K562 (cell line): Measurements from ENCODE around the gene CORT. TPM values are rescaled to one million over a fixed set of nuclear protein-coding genes. Genes with fewer than 3 reads are reported as not detected.
A peak's percentile ranks its signal among the peaks of the same experiment; 100 is the strongest.

ENCODE experiments used
- DNMT1 ChIP-seq: fragments of 450-650 bp; IDR thresholded peaks from 2 replicates; pipeline ENCODE4 v1.6.1; 2016; ENCODE audit warnings: antibody characterized with exemption, mild to moderate bottlenecking
- FOXA3 ChIP-seq, 2 experiments: fragments of 450-650 bp in 1 of 2; sonication (generic) in 1 of 2; formaldehyde crosslinking; IDR thresholded peaks in 1 of 2; conservative IDR thresholded peaks in 1 of 2; 2 replicates each; pipeline versions ENCODE4 v1.4.0 to v1.8.0; 2020 to 2022; ENCODE audit warnings: mild to moderate bottlenecking in 2 of 2, missing genetic modification reagents in 1 of 2
- HMGN3 ChIP-seq: IDR thresholded peaks from 2 replicates; pipeline ENCODE4 v1.6.1; 2011; ENCODE audit warnings: borderline replicate concordance, low read depth, mild to moderate bottlenecking, mixed read lengths, low read length; ENCODE audit not compliant: insufficient read length; ENCODE audit errors: extremely low read depth
- ILF3 ChIP-seq: fragments of 450-650 bp; IDR thresholded peaks from 2 replicates; pipeline ENCODE4 v1.6.1; 2018; ENCODE audit warnings: antibody characterized with exemption, mild to moderate bottlenecking, moderate library complexity, borderline replicate concordance
- ILK ChIP-seq: fragments of 450-650 bp; IDR thresholded peaks from 2 replicates; pipeline ENCODE4 v1.6.1; 2016; ENCODE audit warnings: missing genetic modification characterization, low read depth, mild to moderate bottlenecking, missing compliant biosample characterization, moderate library complexity, borderline replicate concordance
- MEF2A ChIP-seq: IDR thresholded peaks from 2 replicates; pipeline ENCODE4 v1.6.1; 2011; ENCODE audit warnings: low read depth, mild to moderate bottlenecking, low read length, moderate library complexity; ENCODE audit not compliant: control insufficient read depth
- MTA2 ChIP-seq: fragments of 450-650 bp; IDR thresholded peaks from 2 replicates; pipeline ENCODE4 v1.6.1; 2016; ENCODE audit warnings: low read depth
- MYBL2 ChIP-seq, 2 experiments: fragments of 450-650 bp in 1 of 2; sonication (generic) in 1 of 2; formaldehyde crosslinking in 1 of 2; IDR thresholded peaks; 2 replicates each; pipeline versions ENCODE4 v1.6.1 to v1.8.1; 2017 to 2022; ENCODE audit warnings: borderline replicate concordance in 1 of 2, inconsistent platforms in 1 of 2, low read depth in 1 of 2, mild to moderate bottlenecking in 1 of 2, missing genetic modification reagents in 1 of 2, moderate library complexity in 1 of 2
- POLR2AphosphoS5 ChIP-seq: IDR thresholded peaks from 2 replicates; pipeline ENCODE4 v1.6.1; 2011; ENCODE audit warnings: mild to moderate bottlenecking, low read depth, low read length, moderate library complexity; ENCODE audit not compliant: control insufficient read depth, insufficient read depth
- THRB ChIP-seq: fragments of 450-650 bp; formaldehyde crosslinking; conservative IDR thresholded peaks from 2 replicates; pipeline ENCODE4 v1.4.0; 2022; ENCODE audit warnings: mild to moderate bottlenecking, missing genetic modification characterization
- TSC22D4 ChIP-seq: fragments of 450-650 bp; IDR thresholded peaks from 2 replicates; pipeline ENCODE4 v1.6.1; 2016; ENCODE audit warnings: missing genetic modification characterization, missing biosample characterization, control low read depth
- ZNF133 ChIP-seq: fragments of 250-450 bp; sonication (Bioruptor Pico); IDR thresholded peaks from 2 replicates; pipeline ENCODE4 v1.4.0; 2020; ENCODE audit warnings: mild to moderate bottlenecking
- ZNF561 ChIP-seq: fragments of 450-650 bp; formaldehyde crosslinking; conservative IDR thresholded peaks from 2 replicates; pipeline ENCODE4 v1.4.0; 2020; ENCODE audit warnings: mild to moderate bottlenecking, moderate library complexity
- ZNF586 ChIP-seq: fragments of 450-650 bp; formaldehyde crosslinking; conservative IDR thresholded peaks from 2 replicates; pipeline ENCODE4 v1.4.0; 2020; ENCODE audit warnings: mild to moderate bottlenecking, moderate library complexity
- ZNF695 ChIP-seq: fragments of 450-650 bp; formaldehyde crosslinking; IDR thresholded peaks from 2 replicates; pipeline ENCODE4 v1.4.0; 2020; ENCODE audit warnings: mild to moderate bottlenecking, moderate library complexity
- polyA plus RNA-seq, 8 experiments: library from polyadenylated mRNA; depleted of rRNA in 4 of 8; stranded (reverse) in 5 of 8; unstranded in 3 of 8; fragments of >200 nt; fragmentation: Nextera tagmentation in 2 of 8; fragmentation: Illumina TruSeq in 1 of 8; extraction: Ambion mirVana in 2 of 8; extraction: Trizol in 1 of 8; gene quantifications; 2 replicates each; pipeline versions ENCODE4 v1.2.1 to v1.2.3, GENCODE V29; 2011 to 2014; ENCODE audit warnings: inconsistent platforms in 1 of 8, missing spikeins in 1 of 8
- total RNA-seq, 7 experiments: library from RNA; depleted of rRNA in 6 of 7; stranded (reverse); fragments of >200 nt in 6 of 7; fragmentation: Illumina TruSeq in 2 of 7; extraction: Trizol in 2 of 7; gene quantifications; 2 replicates each; pipeline versions ENCODE4 v1.2.1 to v1.2.3, GENCODE V29; 2011 to 2021; ENCODE audit warnings: low replicate concordance in 1 of 7
- TF ChIP-seq, protein P1 (sequence below): sonication (generic); formaldehyde crosslinking; IDR thresholded peaks from 2 replicates; pipeline ENCODE4 v1.8.0; 2022; ENCODE audit warnings: mild to moderate bottlenecking, low read depth, missing genetic modification reagents
- TF ChIP-seq, protein P2 (sequence below): fragments of 450-650 bp; IDR thresholded peaks from 2 replicates; pipeline ENCODE4 v1.6.1; 2016; ENCODE audit warnings: missing biosample characterization, missing genetic modification characterization
- TF ChIP-seq, protein P3 (sequence below): conservative IDR thresholded peaks from 2 replicates; pipeline ENCODE4 v1.6.1; 2011; ENCODE audit warnings: low read depth, mild to moderate bottlenecking, low read length; ENCODE audit not compliant: control insufficient read depth
- TF ChIP-seq, protein P4 (sequence below): IDR thresholded peaks from 2 replicates; pipeline ENCODE4 v1.6.1; 2014; ENCODE audit warnings: antibody characterized with exemption

The CORT gene
- total and polyA plus RNA-seq, 9 of the 15 experiments (the other 6 are each of a cell fraction or from before 2014, with no cell fraction given), result 0.08 to 0.54 (median 0.13) TPM; not detected in 5

DNA sequence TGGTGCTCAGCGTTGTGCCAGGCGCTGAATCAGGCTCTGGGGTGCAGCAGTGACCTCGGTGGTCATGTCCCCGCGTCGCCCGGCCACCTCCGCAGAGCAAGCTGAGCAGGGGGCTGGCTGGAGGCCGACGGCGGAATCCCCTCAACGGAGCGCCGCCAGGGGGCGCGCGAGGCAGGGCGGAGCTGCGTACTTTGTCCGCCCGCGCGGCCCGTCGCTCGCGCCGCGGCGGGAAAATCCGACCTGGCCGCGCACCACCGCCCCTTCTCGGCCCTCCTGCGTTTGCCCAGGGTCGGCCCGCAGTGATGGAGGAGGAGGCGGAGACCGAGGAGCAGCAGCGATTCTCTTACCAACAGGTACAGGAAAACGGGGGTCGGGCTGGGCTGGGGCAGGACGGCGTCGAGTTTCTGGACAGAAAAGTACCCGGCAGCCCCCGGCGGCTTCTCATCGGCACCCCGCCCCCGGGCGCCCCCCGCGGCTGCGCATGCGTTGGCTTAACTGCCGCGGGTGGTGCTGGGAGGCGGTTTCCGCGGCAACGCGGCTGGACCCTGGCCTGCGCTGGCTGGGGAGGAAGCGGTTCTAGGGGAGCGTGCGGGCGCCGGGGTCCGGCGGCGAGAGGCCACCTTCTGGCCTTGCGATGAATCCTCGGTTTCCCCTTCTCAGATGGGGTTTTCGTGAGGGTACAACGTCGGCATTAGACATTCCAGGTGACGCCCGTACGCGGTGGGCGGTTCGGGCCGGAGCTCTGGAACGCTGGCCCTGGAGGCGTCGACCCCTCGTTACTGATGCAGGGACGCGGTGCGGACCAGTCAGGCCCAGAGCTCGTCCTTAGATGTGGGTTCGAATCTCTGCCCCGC, 19.4 kb upstream of the CORT start, which contains the start of gene CENPS (continued):
- TF ChIP-seq ZNF695 (CRISPR knock-in tag) (no peak), HMGN3 (peak; percentile 69), ZNF586 (CRISPR knock-in tag) (no peak), TSC22D4 (tag) (no peak), ZNF561 (CRISPR knock-in tag) (no peak), FOXA3 (CRISPR knock-in tag; conservative IDR thresholded peaks at IDR 0.05 in 1 of 2, IDR thresholded peaks at IDR 0.05 in 1 of 2) (peak in 1 of 2 experiments; percentile 31; a peak in 2 of 4 replicates), ILK (tag) (no peak), THRB (CRISPR knock-in tag) (no peak), MTA2 (no peak), DNMT1 (no peak), ZNF133 (CRISPR knock-in tag) (peak; percentile 86; the same call in 1 of the 2 replicates), POLR2AphosphoS5 (peak; percentile 70), ILF3 (no peak), MEF2A (no peak), MYBL2 (IDR thresholded peaks at IDR 0.05; ENCODE audit: low read depth) (no peak), MYBL2 (CRISPR knock-in tag; IDR thresholded peaks at IDR 0.05; ENCODE audit: borderline replicate concordance) (0 out of 2 replicates have a peak, but pooled peaks have one; percentile 38)
- TF ChIP-seq, protein P1, sequence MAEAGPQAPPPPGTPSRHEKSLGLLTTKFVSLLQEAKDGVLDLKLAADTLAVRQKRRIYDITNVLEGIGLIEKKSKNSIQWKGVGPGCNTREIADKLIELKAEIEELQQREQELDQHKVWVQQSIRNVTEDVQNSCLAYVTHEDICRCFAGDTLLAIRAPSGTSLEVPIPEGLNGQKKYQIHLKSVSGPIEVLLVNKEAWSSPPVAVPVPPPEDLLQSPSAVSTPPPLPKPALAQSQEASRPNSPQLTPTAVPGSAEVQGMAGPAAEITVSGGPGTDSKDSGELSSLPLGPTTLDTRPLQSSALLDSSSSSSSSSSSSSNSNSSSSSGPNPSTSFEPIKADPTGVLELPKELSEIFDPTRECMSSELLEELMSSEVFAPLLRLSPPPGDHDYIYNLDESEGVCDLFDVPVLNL, result peak; percentile 99
- TF ChIP-seq, protein P2, sequence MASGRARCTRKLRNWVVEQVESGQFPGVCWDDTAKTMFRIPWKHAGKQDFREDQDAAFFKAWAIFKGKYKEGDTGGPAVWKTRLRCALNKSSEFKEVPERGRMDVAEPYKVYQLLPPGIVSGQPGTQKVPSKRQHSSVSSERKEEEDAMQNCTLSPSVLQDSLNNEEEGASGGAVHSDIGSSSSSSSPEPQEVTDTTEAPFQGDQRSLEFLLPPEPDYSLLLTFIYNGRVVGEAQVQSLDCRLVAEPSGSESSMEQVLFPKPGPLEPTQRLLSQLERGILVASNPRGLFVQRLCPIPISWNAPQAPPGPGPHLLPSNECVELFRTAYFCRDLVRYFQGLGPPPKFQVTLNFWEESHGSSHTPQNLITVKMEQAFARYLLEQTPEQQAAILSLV, result no peak
- TF ChIP-seq, protein P3, sequence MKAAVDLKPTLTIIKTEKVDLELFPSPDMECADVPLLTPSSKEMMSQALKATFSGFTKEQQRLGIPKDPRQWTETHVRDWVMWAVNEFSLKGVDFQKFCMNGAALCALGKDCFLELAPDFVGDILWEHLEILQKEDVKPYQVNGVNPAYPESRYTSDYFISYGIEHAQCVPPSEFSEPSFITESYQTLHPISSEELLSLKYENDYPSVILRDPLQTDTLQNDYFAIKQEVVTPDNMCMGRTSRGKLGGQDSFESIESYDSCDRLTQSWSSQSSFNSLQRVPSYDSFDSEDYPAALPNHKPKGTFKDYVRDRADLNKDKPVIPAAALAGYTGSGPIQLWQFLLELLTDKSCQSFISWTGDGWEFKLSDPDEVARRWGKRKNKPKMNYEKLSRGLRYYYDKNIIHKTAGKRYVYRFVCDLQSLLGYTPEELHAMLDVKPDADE, result peak; percentile 67; the same call in 1 of the 2 replicates
- TF ChIP-seq, protein P4, sequence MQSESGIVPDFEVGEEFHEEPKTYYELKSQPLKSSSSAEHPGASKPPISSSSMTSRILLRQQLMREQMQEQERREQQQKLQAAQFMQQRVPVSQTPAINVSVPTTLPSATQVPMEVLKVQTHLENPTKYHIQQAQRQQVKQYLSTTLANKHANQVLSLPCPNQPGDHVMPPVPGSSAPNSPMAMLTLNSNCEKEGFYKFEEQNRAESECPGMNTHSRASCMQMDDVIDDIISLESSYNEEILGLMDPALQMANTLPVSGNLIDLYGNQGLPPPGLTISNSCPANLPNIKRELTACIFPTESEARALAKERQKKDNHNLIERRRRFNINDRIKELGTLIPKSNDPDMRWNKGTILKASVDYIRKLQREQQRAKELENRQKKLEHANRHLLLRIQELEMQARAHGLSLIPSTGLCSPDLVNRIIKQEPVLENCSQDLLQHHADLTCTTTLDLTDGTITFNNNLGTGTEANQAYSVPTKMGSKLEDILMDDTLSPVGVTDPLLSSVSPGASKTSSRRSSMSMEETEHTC, result peak; percentile 35; the same call in 1 of the 2 replicates
